ENCODE data around the gene ATP5PD.
A peak's percentile ranks its signal among the peaks of the same experiment; 100 is the strongest.

Gene ATP5PD

DNA sequence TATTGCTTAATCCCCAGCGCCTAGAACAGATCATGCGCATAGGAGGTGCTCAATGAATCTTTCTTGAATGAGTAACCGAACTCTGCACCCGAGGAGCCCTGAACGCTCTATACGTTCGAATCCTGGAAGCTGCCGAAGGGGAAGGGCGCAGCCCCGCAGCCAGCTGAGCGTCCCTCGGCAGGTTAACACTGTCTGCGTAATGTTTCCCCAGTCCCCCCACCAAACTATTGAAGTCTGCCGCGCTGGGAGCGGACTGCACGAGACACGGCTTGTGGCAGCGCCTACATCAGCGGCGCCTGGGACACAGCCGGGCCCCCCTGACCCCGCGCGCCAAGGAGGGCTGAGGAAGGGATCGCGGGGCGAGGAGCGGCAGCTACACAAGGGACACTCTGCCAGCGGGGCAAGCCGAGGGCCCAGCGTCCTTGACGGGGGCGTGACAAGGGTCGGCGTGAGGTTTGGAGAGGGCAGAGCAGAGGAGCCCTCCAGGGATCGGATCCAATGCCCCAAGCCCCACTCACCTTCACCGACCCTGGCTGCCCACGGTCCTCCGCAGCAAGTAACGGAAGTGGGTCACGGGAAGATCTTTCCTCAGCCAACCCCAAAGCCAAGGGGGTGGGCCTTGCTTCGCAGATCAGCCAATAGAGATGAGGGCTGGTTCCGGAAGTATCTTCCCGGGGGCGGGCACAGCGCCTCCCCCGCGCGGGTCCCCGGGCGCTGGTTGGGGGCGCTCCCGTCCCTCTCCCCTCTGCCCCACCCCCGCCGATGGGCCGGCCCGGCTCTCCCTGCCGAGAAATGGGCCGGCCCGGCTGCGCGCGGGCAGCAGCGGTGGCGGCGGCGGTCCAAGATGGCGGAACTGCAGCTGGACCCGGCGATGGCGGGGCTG, at the start of gene ATP5PD, which contains the start of gene KCTD2:
TSS of gene ATP5PD (minus strand) at position 563 of the 883 bp plus-strand sequence. CDS start 4,319 bp downstream, outside the sequence.
TSS of gene KCTD2 (plus strand) at position 819 of the 883 bp plus-strand sequence. CDS start at position 845, 26 bp downstream.
- peak; percentile 95 for DNase-seq

DNA sequence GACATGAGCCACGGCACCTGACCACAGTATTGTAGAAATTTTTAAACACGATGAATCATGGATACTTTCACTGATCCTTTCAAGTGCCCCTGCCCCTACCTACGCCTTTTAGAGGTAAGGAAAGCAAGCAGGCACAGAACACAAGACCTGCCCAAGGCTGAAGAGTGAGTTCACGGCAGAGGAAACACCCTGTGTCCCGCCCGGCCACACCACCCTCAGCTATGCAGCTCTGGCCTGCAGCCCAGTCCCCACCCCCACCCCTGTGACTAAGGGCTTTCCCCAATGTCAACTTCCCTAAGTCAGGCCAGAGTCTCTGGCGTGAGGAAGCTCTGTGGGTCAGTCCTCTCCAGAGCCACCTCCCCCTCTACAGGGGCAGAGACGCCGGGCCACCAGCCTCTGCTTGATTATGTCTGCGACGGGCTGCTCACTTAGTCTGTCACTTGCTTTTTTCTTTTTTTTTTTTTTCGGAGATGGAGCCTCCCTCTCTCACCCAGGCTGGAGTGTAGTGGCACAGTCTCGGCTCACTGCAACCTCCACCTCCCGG, 49.4 kb upstream of the ATP5PD start:
- DNase-seq = no peak

DNA sequence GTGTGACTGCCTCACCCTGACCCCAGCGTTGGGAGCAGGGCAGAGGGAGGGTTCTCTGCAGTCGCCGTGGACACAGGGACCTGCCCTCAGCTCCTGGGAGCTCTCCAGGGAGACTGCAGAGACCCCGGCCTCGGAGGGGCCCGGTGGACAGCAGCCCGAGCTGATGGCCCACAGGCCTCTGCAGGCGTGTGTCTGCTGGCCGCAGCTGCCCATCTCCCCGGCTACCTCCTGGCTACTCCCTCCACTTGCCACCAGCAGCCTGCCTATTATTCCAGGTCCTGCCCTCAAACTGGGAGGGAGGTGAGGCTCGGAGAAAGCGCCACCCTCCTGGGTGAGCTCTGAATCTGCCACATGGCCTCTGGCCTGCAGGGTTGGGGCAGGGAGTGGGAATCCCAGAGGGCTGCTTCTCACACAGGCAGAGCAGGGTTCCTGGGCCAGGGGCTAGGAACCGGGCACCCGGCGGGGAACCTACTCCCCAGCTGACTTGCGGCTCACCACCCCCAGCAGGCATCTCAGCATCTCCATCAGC, 48.2 kb upstream of the ATP5PD start:
- DNase-seq = no peak

DNA sequence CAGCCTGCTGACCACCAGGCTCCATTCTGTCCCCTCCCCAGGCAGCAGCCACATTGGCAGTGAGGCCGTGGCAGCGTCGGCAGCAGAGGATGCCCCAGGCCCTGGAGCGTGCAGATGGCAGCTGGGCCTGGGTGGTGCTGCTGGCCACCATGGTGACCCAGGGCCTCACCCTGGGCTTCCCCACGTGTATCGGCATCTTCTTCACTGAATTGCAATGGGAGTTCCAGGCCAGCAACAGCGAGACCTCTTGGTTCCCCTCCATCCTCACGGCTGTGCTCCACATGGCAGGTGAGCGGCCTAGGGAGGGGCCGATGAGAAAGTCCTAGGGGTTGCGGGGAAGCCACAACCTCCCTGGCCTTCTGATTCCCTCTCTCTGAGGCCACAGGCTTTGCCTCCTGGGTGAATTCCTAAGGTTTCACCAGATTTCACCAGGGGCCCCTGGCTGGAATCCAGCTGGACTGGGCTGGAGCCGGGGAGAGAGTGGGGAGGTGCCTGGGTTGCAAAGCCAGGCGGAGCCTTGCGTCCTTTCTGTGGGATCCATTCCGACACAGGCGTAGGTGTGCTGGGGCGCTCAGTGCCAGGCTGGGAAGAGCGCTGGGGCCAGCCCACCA, 46.9 kb upstream of the ATP5PD start:
- no peak for DNase-seq

DNA sequence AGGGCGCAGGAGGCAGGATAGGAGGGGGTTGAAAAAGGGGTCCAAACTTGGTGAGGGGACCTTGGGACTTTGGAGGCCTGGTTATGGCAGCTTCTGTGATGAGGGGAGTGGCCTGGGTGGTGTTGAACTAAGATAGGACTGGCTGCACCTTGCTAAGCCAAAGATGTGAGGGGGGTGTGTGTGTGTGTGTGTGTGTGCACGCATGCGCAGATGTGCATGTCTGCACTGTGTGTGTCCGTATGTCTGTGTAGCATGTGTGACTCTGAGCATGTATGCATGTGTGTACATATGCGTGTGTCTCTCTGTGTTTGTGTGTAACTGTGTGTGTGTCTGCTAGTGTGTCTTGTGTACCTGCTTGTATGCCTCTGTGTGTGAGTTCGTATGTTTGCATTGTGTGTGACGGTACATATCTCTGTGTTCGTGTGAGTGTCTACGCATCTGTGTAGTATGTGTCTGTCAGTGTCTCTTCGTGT, 45.1 kb upstream of the ATP5PD start:
- DNase-seq = no peak

DNA sequence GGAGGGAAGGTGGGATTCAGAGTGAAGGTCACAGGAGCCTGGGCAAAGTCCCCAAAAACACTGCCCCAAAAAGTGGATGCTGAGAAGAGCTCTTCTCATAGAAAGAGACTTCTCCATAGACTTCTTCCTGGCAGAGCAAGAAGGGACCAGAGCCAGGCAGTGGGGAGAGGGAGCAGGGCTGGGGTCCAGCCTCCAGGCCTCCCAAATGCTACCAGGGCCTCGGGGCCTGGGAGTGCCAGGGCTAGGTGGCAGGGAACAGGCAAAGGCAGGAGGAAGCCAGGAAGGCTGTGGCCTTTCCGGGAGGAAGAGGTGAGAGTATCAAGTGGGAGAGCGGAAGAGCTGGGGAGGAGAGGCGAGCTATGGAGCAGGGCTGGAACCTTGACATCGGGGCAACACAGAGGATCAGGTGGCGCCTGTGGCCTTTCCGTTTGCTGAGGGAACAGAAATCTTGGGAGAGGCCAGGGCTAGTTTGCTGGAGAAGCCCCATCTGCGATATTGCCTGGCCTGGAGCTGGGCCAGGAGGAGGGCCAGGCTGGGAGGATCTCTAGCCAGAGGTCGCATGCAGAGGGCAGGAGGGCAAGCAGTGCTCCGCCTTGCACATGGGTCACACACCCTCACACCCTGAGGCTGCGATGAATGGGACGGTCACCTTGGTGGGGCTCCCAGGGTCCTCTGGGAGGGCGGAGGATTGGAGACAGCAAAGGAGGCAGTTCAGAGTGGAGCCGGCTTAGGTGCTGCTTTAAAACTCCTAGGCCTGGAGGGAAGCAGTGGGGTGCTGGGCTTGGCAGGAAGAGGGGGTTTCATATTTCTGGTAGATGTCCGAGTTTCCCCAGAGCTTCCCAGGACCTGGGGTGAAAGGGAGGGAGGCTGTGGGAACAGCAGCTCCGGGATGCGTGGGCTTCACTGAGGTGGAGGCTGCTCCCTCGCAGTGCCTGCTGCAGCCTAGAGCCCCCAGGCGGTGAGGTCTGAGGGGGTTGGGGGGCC, 44.4 kb upstream of the ATP5PD start:
- no peak for DNase-seq

DNA sequence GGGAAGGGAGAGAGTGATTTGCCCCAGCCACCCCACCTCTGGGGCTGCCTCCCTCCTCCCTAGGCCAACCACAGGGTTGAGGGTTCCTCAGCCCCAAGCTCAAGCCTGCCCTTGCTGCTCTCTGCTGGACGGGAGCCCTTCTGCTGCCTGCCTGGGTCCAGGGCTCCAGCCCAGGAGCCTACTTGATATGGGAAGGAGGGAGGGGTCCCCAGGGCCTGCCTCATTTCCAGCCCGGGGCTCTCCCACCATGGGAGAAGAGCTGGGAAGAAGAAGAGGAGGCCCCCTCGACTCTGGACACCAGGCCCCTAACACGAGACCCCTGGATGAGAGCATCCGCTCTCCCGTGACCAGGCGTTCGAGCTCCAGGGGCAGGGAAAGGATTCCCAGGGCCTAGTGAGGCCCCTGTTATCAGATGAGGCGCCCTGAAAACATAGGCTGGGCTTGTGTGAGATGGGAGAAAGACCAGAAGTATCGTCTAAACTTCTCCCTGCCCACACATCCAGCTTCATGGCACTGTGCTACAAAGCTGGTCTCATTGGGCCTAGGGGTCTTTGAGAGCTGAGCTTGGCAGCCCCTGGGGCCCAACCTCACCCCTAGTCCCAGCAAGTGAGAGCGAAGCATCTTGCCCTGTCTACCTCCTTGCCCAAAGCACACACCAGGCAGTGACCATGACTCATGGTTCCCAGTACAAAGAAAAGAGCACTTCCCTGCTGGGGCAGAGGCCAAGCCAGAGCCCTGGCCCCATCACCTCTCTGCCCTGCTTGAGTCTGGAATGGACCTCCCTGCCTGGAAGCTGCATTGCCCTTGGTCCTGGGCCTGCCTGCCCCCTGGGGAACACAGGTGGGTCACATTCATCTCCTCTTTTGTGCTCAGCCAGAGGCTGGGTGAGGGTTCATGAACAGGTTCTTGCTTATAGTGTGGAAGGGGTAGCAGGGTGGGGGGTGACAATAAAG, 42.0 kb upstream of the ATP5PD start:
- DNase-seq = peak; percentile 29

DNA sequence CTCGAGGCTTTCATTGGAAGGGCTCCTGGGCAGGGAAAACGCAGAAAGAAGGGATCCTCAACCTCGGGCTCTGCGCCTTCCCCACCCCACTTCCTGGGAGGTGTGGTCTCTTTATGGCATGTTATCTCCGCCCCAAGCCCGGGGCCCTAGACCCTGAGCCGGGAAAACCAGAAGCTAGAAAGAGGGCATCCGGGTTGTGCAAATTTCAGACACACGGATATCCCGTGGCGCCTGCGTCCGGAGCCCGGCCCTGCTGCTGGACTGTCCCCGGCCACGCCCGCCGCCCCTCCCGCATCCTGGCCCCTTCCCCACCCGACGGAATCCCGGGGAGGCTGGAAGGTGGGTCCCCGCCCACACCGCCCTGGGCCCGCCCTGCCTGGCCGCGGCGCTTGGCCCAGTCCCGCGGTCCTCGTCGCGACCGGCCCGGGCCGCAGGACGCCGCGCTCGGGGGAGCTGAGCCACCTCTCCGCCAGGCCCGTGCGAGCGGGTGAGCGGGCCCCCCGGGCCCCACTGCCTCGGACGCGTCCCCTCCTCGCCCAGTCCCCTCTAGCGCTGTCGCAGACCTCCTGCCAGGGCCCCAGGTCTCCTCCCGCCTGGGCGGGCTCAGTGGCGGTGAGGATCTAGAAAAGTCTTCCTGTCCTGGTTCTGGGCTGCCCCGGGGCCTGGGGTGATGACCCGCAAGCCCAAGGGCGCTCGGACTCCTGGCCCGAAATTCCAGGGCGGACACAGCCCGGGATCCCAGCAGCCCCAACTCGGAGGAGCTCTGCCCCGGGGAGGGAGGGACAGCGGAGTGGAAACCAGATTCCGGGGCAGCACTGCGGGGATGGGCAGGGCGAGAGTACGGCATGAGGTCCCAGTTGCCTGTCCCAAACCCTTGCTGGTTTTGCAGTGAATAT, 41.0 kb upstream of the ATP5PD start, which contains the start of gene SLC16A5:
TSS of gene SLC16A5 (plus strand) at position 397 of the 896 bp plus-strand sequence. CDS start 5,683 bp downstream, outside the sequence.
- peak; percentile 56 for DNase-seq

DNA sequence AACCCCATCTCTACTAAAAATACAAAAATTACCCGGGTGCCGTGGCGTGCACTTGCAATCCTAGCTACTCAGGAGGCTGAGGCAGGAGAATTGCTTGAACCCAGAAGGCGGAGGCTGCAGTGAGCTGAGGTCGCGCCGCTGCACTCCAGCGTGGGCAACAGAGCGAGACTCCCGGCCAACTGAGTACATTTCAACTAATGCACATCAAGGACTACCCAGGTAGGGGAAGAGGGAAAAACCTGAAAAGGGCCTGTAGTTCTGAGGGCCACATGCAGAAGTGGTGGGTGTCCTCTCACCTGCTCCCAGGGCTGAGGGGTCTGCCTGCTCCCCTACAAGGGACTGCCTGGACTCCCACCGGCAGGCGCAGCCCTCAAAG, 40.4 kb upstream of the ATP5PD start:
- no peak for DNase-seq

DNA sequence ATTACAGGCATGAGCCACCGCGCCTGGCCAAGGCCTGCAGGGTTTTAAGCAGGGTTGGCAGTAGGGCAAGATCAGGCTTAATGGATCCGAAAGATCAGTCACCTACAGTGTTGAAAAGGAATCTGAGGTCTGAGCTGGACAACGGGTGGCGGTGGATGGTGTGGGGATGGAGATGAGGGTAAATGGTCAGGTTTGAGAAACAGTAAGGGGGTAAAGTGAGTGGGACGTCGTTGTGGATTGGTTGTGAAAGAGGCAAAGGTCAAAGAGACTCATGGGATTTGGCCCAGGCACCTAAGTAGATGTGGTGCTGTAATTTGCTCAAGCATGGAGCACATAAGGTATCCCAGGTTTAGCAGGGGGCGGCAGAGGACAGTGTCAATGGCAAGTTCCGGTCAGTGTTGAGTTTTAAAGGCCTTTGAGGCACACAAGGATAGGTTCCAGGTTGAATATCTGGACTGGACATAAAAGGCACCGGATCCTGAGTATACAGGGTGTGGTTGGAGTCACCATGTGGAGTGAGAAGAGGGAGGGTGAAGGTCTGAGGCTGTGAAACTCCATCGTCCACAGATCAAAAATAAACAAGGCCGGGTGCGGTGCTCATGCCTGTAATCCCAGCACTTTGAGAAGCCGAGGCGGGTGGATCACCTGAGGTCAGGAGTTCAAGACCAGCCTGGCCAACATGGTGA, 39.9 kb upstream of the ATP5PD start:
- DNase-seq = no peak

DNA sequence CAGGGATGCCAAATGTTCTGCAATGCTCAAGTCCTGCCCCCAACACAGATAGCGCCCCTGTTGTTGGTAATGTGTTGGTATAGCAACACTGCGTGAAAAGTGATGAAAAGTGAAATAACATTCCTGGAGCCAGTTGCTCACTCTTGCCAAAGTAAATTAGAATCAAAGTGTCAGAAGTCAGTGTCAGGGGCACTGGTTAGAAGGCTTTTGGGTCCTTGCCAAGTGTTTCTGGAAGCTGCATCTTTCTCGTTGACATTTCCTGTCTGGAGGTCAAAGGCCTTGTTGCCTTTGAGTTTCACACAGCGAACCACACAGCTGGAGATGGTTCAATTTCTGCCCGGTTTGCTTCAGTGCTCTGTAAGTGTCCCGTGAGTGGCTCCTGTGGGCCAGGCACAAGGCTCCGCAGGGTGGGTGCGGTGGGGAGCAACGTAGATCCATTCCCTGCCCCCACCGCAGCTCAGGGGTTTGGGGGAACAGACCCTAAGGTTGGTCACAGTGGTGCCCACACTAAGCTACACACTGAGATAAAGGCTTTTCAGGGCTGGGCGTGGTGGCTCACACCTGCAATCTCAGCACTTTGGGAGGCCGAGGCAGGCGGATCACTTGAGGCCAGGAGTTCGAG, 37.4 kb upstream of the ATP5PD start:
- no peak for DNase-seq

DNA sequence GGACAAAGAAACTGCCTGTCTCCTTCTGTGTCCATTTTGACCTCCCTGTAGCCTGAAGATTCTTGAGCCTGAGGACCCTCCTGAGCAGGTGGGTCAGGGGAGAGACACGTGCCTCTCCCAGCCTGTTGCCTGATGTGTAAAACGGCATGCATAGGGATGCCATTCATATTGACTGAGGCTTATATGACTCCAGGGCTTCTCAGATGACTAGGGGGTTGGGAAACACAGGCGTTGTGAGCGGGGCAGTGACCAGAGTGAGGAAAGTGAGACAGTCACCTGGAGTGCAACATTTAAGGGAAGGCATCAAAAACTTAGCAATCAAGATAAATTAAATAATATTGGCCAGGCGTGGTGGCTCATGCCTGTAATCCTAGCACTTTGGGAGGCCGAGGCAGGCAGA, 35.9 kb upstream of the ATP5PD start:
- DNase-seq = no peak

DNA sequence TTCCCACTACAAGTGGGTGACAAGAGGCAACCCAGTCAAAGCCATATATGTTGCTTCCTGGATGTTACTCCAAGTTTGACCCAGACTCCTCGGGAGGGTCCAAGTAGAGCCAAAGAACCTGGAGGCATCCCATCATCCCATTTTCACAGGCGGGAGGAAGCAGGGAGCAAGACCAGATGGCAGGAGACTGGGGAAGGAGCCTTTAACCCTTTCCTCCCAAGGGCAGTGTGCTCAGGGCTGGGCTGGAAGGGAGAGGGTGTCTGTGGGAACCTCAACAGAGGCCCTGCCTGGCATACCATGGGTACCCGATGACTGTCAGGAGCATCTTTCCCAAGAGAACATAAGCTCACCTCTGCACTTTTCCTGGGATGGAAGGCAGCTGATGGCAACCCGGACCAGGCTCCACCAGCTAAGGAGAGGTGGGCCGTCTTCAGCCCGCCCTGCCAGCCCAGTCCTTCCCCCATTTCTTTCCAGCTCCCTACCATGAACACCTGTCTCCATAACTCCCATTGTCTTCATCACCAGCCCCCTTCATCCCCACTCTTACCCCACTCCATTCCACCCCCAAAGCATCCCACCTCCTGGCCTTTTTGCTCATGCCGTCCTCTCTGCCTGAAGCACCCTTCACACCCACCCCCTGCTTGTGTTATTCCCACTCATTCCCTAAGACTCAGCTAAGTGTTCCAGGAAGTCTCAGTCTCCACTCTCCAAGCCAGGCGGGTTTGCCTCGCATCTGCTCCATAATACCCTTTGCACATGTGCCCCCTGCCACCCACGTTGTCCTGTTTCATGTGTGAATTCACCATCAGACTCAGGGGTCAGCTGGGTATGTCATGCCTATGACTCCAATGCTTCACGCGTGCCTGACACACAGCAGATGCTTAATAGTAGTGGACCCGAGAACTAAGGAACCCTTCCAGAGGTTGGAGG, 35.1 kb upstream of the ATP5PD start:
- DNase-seq = no peak

DNA sequence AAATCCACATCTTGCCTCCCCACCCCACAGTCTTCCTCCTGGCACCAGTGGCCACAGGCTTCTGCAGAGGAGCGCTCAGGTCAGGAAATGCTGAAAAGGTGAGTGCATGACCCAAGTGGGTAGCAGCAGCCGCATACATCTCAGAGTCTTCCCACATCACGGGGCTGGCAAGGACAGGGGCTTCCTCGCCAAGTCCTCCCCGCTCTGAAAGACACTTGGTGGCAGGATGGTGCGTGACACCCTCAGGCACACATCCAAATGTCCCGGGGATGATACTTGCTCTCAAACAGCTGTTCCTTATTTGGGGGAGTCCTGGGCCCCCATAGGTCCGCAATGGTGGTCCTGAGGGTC, 32.2 kb upstream of the ATP5PD start:
- DNase-seq = no peak

DNA sequence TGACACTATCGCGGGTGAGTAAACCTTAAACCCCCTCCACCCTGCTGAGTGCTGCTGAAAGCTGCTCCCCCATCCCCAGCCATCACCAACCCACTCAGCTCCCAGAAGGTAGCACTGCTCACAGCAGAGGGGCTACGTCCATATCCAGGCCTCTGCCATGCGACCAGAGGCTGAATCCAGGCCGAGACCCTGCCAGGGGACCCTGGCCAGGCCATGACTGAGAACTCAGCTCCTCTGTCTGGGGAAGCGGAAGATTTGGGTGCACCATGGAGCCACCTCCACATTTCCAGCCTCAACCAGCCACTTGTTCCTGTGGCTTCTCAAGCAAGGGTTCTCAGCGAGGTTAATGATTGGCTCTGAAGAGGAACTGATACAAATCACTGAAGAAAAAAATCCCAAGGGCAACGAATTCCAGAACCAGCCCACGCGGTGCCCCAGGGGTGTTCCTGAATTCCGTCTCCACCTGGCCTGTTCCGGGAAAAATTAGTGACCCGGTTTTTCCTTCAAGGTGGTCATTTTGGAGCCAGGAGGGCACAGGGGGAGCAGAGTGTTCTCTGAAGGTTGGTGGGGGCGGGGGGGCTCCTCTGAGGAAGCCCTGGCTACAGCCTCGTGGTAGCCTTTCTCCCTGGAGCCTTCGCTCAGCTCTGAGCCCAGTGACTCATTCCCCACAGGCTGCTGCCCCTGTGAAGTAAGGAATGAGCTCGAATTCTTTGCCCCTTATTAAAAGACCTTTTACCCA, 31.7 kb upstream of the ATP5PD start:
- no peak for DNase-seq

DNA sequence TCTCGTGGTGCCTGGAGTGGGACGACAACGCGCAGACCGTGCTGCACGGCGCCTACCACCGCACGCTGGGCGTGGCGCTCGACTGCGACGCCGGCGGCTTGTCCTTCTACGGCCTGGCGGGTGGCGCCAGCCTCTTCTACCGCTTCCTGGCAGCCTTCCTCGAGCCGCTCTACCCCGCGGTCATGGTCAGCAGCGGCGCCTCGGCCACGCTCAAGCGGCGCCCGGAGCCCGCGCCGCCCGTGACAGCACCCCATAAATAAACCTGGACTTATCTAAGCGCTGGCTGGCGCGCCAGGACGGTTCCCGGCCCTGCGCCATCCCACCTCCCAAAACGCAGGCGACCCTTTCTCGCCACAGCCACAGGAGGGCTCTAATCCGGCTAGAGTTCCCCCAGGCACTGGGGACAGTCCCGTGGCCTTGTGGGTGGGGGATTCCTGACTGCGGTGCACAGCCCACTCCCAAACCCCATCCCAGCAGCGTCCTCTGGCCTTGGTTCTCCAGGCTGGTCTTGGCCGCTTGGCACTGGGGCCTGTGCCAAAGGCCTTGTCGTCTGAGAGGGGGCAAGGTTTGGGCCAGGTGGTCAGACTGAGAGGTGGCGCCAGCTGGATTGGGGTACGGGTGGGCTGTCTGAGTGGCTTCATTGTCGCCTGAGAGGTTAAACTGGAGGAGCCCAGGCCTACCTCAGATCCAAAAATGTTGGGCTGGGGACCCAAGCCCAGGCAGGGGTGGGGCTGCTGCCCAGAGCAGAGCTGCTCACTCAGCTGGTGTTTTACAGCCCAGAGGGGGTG, 30.9 kb upstream of the ATP5PD start:
- peak; percentile 68 for DNase-seq

Data from activated T-cell treated with anti-CD3 and anti-CD28 coated beads, Interleukin-2, amount 50 U/mL, for 1 hour (primary cell).